ENCODE results near the gene DPPA4.

- TF ChIP-seq POLR2A (IDR thresholded peaks at IDR 0.05): no peak
- no peak for TF ChIP-seq CTCF (IDR thresholded peaks at IDR 0.05)
These were observed 58.8 kb downstream of the DPPA4 start for GRCh38 chr3:109278546-109278945.

All from right lobe of liver (tissue), 4 donors.